Eye (tissue), 1 donor: ENCODE results near the gene PTOV1.

ENCODE experiments used
- DNase-seq: peaks from one replicate; pipeline ENCODE4 v3.0.0-alpha.2; 2015

Gene PTOV1

DNA sequence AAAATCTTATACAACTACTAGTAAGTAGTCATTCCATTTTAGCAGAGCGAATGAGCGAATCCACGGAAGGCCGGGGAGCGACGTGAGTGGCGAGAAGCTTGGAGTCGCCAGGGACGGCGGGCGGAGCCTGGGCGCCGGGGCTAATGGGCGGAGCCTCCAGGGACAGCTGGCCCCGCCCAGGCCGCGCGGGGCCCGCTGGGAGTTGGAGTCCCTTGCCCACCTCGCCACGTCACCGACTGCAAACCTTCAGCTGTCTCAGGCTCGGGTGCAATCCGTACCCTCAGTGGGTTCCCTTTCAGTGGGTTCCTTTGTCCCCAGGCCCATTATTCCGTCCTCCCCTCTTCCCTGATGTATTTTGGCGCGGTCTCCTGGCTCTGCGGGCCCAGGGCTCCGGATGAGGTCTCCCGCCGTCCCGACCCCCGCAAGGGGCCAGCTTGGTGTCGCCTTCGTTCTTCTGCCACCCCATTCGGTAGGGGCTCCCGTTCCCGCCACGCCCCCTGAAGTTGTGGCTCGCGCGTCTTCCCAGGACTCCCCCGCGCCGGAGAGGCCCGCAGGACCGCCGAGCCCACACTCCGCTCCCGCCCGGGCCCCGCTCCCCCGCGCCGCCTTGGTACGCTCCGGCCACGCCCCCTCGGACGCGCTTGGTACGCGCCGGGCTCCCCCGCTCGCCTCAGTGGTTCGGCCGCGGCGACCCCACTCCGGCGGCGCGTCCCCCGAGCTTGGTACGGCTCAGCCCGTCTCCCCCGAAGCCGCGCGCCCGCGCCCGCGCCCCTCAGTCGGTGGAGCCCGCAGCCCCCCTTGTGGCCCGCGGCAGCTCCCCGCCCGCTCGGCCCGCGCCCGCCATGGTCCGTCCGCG, at the start of gene PTOV1:
PTOV1 (plus strand) TSS at position 673 of the 856 bp plus-strand sequence.
- peak; percentile 97 for DNase-seq

DNA sequence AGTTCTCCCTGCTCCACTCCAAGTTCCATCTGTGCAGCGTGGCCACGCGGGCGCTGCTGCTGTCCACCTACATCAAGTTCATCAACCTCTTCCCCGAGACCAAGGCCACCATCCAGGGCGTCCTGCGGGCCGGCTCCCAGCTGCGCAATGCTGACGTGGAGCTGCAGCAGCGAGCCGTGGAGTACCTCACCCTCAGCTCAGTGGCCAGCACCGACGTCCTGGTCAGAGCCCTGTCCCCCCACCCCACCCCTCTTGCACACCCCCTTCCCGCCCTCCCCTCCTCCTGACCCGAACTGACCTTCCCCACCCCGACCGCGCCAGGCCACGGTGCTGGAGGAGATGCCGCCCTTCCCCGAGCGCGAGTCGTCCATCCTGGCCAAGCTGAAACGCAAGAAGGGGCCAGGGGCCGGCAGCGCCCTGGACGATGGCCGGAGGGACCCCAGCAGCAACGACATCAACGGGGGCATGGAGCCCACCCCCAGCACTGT, 49.5 kb upstream of the PTOV1 start:
- DNase-seq = no peak

DNA sequence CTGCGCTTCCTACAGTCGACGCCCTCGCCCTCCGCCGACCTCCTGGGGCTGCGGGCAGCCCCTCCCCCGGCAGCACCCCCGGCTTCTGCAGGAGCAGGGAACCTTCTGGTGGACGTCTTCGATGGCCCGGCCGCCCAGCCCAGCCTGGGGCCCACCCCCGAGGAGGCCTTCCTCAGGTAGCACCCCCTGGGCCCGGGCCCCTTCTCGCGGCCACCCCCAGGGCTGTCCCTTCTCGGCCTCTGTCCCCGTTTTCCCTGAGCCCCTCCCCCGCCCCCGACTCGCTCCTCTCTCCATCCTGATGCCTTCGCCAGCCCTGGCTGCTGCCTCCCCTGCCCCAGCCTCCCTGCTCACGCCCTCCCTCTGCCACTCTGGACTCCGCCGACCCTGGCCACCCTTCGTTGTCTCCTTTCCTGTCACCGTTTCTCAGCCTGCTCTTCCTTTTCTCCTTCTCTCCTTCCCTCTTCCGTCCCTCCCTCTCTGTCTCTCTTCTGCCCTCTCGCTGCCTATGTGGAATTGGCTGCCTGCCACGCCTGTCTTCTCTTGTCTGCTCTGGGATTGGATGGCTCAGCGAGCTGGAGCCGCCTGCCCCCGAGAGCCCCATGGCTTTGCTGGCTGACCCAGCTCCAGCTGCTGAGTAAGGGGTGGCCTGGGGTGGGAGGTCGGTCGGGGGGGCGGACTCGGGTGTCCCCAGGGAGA, 48.8 kb upstream of the PTOV1 start:
- peak; percentile 96 for DNase-seq

GRCh38 chr19:49802836-49803528, 48.0 kb upstream of the PTOV1 start:
- no peak for DNase-seq

DNA sequence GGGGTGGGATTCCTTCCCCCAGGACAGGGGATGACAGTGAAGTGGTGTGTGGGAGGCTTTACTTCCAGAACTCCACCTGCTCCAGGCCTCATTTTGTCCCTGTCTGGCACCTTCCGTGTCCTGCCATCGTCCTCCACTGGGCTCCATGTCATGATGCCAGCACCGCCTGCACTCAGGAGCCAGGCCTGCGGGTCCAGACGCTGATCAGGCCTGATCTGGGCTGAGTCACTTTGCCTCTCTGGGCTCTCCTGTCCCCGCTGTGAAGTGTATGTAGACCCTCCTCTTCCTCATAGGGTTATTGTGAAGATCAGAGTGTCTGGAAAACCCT, 47.5 kb upstream of the PTOV1 start:
- DNase-seq = no peak

DNA sequence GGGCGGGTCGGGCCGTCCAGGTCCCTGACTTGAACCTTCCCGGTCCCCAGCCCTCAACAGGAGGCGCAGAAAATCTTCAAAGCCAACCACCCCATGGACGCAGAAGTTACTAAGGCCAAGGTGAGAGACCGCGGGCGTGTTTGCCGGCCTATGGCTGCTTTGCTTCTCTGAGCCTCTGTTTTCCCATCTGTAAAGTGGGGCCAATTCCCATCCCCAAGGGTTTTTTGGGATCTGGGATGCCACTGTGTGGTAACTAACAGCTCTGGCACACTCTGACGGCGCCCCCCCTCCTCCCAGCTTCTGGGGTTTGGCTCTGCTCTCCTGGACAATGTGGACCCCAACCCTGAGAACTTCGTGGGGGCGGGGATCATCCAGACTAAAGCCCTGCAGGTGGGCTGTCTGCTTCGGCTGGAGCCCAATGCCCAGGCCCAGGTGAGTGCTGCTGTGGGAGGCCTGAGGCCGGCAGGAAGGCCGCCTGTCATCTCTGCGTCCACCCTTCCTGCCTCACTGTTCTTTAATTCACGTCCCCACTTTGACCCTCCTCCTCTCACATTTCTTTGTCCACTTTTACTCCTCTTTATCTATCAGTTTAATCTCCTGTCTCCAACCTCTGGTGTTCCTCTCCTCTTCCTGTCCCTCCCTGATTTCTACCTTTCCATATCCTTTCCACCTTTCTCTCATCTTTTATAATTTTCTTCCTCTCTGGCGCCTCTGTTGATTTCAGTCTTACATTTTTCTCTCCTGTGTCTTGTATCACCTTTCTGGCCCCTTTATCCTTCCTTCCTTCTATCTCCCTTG, 44.9 kb upstream of the PTOV1 start:
- DNase-seq = no peak

GRCh38 chr19:49806620-49806959, 44.4 kb upstream of the PTOV1 start:
- no peak for DNase-seq

- DNase-seq = no peak
Observed at GRCh38 chr19:49807058-49807903, 43.7 kb upstream of the PTOV1 start.

GRCh38 chr19:49807904-49808675, 42.9 kb upstream of the PTOV1 start:
- no peak for DNase-seq

DNA sequence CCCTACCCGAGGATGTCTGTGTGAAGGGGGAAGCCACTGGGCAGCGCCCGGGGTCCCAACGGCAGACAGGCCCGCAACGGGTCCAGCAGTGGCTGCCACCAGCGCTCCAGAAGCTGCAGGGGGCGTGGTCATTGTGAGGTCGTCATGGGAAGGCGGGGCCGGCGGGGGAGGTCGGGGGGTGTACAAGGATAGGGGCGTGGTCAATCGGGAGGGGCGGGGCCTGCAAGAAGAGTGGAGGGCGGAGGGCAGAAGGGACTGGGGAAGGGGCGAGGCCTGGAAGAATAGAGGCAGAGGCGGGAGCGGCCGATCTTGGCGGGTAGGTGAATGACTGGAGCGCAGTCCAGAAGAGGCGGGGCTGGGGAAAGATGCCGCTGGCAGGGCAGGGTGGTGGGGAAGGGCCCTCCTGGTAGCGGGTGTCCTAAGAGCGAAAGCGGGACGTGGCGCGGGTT, 42.2 kb upstream of the PTOV1 start:
- DNase-seq = peak; percentile 97

DNA sequence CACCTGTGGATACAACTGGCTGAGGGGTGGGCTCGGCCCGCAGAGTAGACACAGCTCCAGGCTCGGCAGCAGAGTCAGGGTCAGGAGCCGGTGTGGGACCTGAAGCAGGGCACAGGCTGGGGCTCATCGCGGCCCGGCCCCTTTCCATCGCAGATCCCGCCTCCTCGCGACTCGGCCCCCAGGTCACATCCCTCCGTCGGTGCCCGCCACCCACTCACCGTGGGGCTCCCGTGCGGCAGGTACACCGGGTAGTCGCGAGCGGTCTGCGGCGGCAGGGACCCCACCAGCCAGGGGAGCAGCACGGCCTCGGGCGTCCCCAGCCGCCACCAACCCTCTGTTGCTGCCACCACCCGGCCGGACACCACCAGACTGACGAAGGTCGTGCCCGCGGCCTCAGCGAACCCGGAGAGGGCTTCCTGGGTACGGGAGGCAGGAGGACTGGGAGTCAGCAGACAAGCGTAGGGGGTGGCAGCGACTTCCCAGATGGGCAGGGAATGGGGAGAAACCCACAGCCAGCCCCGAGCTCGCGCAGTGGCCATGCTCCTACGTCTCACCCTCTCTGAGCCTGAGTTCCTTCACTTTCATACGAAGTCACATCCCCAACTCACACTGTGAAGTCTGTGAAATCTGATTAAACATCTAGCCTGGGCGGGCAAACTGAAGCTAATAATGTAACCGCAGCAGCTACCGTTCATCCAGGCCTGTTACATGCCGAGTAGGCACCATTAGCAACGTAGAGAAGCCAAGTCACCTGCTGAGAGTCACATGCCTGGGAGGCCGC, 41.6 kb upstream of the PTOV1 start:
- DNase-seq = peak; percentile 65

DNA sequence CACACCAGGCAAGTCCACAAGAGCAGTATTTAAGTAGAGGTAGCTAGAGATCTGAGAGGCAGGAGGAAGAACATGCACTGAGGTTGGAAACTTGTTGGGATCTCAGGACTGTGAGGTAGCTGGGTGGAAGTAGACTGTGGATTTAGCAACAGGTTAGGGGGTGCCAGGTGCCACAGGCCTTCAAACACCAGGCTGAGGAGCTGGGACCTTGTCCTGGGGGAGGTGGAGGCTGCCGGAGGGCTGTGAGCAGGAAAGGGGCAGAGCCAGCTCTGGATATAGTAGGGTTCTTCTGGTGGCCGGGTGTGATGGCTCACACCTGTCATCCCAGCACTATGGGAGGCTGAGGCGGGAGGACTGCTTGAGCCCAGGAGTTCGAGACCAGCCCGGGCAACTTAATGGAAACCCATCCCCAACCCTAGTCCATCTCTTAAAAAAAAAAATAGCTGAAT, 41.0 kb upstream of the PTOV1 start:
- no peak for DNase-seq

DNA sequence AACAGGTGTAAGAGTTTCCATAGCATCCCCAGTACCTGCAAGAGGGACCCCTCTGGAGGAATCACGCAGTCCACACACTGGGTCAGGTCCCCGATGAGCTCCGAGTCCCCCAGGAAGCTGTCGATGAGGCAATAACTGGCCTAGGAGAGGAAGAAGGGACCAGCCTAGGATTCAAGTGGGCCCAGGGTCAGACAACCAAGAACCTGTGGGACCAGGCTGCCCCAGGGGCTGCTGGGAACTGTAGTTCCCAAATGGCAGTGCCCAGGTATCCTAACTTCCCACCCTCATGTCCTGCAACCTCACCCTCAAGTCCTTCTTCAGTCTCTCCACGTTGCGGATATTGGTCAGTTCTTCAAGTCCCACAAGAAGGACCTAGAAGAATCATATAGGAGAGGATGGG, 39.6 kb upstream of the PTOV1 start:
- DNase-seq = no peak

DNA sequence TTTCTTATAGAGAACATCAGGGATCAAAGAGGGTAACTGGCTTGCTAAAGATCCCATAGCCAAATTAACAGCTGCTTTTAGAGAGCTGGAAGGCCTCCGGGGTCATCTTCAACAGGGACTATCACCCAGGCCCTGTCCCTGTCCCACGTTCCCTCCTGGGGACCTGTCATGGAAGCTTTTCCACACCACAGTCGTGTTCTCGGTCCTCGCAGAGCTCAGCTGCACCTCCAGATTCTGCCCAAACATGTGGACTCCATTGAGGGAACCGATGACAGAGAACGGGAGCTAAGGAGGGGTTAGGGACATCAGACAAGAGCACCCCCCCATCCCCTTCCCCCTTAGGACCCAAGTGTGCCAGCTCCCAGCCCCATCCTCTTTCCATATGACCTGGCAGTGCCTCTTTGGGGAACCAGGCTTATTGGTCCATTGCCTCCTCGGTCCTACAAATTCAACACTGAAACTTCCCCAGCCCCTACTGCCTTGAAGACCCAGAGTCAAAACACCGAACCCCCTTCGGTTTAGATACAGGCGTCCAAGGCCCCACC, 38.4 kb upstream of the PTOV1 start:
- no peak for DNase-seq

GRCh38 chr19:49812997-49813861, 37.7 kb upstream of the PTOV1 start, which contains the start of gene FUZ:
FUZ (minus strand) TSS chr19:49813292; CDS start chr19:49813106, 186 bp downstream.
- DNase-seq = peak; percentile 99

DNA sequence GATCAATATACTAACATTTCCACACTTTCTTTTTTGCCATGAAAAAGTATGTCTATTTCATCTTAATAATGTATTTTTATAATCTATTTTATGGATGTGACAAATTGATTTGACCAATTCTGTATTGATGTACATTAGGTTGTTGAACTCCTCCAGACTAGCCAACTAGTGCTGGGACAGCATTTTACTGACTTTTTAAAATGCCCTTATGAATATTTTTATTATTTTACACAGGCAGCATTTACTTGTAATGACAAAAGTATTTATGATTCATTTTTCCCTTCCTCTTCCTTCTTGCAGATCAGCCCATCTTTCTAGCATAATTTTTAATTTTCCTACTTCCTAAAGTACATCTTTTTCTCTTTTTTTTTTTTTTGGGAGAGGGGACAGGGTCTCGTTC, 36.9 kb upstream of the PTOV1 start:
- no peak for DNase-seq

- DNase-seq = no peak
Observed at GRCh38 chr19:49816590-49816989, 34.4 kb upstream of the PTOV1 start.

- peak; percentile 98 for DNase-seq
Observed at GRCh38 chr19:49817964-49818648, 32.9 kb upstream of the PTOV1 start, which contains the start of gene MED25. MED25 (plus strand) TSS chr19:49818289; CDS start chr19:49818342, 53 bp downstream.
